Nucleus accumbens (tissue), 56 donors: ENCODE data around the gene FGFR3.

Experiments
- DNase-seq, 56 donors: peaks; one replicate each; lab custom pipeline; 2025; lab: John Stamatoyannopoulos, UW

FGFR3 gene

GRCh38 chr4:1784789-1785591 lies 8.1 kb upstream of the FGFR3 start:
- peak in 1 of 56 donors; percentile 44 for DNase-seq

DNA sequence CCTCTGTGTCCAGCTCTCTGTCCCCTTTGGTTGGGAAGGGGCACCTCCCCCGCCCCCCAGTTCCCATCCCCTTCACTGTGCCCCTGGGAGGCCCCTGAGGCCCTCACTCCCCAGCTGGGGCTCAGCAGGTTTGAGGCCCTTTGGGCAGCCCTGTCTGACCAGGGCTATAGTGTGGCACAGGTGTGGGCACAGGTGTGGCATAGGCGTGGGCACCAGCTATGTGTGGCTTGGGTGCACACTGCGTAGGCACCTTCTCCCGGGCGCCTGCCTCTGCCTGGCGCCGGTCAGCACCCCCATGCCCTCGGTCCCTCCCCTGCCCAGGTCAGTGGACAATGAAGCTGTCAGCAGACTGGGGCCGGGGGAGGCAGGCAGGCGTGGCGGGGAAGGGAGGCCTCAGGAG lies 7.5 kb upstream of the FGFR3 start:
- DNase-seq, result no peak

- DNase-seq, result no peak
Observed at GRCh38 chr4:1786544-1787362, 6.3 kb upstream of the FGFR3 start.

DNA sequence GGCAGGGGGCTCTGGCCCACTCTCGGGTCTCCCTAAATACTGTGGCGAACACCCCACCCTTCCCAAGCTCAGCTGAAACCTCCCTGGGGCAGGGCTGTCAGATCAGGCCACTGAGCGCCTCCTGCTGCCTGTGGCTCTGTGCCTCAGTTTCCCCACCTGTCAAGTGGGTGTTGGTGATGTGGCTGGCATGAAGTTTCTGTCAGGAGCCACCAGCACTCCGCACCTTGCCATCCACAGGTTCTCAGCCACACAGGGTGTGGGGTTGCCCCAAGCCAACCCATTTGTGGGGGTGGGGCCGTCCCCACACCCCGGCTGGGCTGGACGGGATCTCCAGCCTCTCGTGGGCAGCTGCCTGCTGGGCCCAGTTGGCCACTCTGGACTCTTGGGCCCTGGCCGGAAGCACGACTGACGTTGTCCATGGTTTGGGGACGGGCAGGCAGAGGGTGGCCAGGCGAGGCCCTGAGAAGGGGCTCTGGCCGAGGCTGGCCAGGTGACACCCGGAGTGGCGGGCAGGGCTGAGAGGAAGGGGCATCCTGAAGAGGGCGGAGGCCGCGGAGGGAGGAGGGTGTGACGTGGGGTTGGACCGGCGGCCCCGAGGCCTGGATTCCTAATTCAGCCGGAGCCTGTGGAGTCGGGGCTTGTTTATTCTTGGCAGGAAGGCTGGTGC lies 5.5 kb upstream of the FGFR3 start:
- peak in 9 of 56 donors; percentile 26 to 54 (median 39) for DNase-seq

GRCh38 chr4:1788254-1788973 lies 4.7 kb upstream of the FGFR3 start:
- DNase-seq, result peak in 1 of 56 donors; percentile 18

GRCh38 chr4:1789552-1789951 lies 3.5 kb upstream of the FGFR3 start:
- no peak for DNase-seq

- no peak for DNase-seq
Observed at GRCh38 chr4:1790005-1790404, 3.1 kb upstream of the FGFR3 start.

GRCh38 chr4:1792158-1792831 lies 798 bp upstream of the FGFR3 start:
- DNase-seq, result no peak

DNA sequence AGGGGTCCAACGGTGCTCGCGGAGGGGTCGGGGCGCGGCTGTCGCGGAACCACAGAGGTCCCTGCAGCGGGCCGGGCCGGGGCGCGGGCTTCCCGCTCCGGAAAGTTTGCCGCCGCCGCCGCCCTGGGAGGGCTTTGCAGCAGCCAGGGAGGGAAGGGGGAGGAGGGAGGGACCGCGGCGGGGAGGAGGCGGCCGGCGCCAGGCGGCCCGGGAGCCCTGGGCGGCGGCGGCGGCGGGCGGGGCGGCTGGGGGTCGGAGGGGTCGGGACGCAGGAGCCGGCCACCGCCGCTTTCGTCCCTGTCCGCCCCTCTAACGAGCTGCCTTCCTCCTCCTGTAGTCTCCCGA lies 375 bp downstream of the FGFR3 start:
- no peak for DNase-seq

- no peak for DNase-seq
Observed at GRCh38 chr4:1793940-1794808, 1.1 kb downstream of the FGFR3 start.

GRCh38 chr4:1794809-1795298 lies 1.8 kb downstream of the FGFR3 start:
- DNase-seq, result no peak

DNA sequence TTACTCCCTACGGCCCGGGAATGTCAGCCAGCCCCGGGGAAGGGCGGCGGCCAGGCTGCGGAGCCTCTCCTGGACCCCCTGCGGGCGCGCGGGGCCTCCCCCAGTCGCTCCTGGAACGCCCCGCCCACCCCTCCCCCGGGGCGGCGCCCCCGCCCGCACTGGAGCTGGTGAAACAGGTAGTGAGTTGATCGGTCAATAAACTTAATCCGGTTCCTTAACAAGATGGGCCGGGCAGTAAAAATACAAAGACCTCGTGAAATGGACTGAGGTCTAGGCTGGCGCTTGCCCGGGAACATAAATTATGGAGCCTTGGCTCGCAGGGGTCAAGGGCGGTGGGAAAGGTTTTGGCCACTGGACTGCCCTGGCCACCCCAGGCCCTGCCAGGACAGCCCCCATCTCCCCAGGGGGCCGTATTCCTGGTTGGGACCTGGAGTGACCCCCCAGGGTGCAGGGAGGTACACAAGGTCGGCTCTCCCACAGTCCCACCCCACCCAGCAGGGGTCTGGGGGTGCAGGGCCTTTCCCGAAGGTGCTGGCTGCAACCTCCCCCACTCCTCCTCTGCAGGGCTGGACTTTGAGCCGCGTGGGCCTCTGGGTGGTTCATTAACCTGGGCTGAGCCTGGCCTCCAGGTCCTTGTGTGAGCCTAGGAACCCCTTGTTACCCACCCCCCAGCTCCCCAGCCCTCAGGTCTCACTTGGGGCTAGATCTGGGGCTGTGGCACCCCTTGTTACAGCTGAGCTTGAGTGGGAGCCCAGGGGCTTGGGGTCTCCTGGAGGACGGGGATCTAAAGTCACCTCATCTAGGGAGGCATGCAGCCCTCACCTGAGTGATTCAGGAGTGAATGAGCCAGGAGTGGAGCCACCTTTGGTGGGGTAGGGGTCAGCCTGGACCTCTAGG lies 2.5 kb downstream of the FGFR3 start:
- DNase-seq, result no peak

DNA sequence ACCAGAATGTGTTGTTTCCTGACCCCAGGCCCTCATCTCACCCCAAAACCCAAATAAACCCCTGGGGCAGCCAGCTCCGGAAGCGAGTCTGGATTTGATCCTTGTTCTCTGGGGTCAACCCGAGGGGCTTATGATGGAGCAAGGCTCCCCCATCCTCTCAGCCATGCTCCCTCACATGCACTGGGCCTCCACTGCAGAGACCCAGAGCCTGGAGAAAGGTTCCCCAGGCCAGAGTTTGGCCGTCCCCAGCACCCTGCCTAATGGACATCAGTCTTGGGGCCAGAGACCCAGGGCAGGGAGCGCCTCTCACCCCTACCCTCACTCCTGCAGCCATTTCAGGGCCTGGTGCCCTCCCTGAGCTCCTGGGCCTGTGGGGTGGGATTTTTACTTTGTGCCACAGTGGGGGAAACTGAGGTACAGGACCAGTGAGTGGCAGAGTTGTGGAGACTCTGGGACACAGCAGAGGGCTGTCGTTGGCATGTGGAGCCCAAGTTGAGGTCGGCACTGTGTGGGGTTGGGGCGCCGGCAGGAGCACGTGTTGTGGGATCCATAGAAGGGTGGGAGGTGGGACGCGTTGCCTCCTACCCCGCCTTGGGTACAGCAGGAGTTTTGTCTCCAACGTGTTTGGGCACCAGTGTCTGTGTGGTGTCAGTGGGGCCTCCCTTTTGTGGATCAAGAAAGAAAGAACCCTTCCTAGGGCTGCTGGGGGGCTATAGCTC lies 3.6 kb downstream of the FGFR3 start:
- DNase-seq, result no peak

DNA sequence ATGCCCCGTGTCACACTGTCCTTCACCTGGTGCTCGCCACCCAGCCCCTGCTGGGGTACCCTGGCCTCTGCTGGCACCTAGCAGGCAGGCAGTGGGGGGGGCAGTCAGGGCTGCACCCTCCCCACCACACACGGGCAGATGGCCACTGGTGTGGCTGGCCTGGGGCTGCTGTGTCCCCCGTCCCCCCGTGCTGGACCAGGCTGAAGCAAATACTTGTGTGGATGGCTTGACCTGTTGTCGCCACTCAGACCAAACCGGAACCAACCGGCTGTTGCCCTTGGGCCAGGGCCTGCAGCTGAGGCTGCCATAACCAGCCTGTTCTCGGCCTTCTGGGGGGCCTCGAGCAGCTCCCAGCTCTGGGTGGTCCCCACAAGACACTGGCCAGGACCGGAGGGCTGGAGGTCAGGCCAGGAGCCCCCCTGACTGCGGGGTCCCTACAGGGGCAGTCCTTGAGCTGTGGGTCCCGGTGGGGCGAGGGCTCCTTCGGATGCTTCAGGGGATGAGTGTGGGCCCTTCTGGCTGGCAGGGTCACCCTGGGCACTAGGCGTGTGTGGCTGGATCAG lies 4.3 kb downstream of the FGFR3 start:
- peak in 6 of 56 donors; percentile 12 to 54 (median 36) for DNase-seq

DNA sequence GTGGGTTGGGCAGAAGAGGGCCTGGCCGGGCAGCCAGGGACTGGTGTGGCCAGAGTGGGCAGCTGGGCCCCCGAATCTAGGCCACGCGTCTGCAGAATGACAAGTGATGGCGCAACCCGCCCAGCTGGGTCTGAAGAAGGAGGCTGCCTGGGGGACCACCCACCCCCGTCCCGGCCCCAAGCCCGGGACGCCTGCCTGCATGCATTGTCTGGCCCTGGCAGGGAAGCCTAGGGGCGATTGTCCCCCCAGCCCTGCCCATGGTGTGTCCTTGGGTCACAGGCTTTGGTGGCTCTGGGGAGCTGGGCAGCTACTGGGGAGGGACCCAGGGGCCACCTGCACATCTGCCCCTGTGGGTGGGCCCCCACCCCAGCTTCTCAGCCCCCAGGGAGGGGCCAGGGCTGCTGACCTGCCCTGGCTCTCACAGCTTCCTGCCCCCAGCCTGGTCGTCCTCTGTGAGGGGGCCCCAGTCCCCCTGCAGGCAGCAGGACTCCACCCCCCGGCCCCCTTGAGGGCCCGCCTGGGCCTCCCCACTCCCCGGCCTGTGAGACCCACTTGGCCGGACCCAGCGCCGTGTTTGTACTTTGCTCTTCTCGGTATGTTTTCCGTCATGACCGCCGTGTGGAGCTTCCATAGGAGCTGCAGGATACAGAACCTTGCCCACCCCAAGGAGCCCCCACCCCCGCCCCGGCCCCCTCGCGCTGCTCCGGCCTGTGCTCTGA lies 4.9 kb downstream of the FGFR3 start:
- peak in 46 of 56 donors; percentile 22 to 88 (median 56) for DNase-seq
